ENCODE results near the gene AGER. TPM values are rescaled to one million over a fixed set of nuclear protein-coding genes. Genes with fewer than 3 reads are reported as not detected.
"Not testable (repeated sequence)": the region's sequence is repeated elsewhere in the genome, so short reads cannot be mapped to it uniquely, and the experiment has no call there.

AGER gene
- total RNA-seq, 1 donor from 2014 or later: 0.52 TPM

DNA sequence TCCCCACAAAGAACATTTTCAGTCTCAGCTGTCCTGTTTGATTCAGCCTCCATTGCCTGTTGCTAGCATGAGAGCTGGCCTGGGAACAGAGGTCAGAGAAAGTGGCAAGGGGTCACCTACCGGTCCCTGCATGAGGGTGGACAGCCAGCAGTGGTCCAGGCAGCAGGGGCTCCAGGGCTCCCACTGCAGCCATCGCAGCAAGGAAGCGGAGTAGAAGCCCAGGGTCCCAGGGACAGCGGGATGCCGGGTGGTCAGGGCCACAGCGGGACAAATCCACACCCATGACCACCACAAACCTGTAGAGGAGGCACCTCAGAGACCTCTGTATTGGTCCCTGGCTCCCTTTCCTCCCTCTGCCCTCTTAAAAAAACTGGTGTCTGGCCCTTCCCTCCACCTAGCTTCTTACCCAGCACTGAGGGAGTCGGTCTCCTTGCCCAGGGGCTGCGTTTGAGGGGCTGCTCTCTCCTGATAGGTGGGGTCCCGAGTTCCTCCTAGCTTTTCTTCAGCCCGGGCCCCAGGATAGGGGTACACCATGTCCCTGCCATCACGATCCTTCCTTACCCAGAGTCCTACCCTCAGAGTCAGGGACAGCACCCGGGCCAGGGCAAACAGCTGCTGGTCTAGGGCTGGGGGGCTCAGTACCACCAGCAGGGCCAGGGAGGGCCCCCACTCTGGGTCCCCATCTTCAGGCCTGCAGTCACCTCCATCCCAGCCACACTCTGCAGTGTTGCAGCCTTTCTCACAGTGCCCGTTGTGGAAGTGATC, 16.8 kb upstream of the AGER start:
- Histone ChIP-seq H3K9me3 (ENCODE audit: control insufficient read depth in 3 of 3, low read length in 3 of 3) (no peaks in the 10 kb centered on the region), H3K4me1 (ENCODE audit: control insufficient read depth in 3 of 3, insufficient read depth in 3 of 3, low read length in 3 of 3) (peaks cover 12 to 17% (median 13%) of the 10 kb centered on the region in 3 donors), H3K27ac (ENCODE audit: low read depth, low read length) (no peak overlapping the region), H3K36me3 (ENCODE audit: control insufficient read depth in 3 of 3, insufficient read depth in 3 of 3, low read length in 3 of 3) (no peaks in the 10 kb centered on the region), H3K4me3 (ENCODE audit: low read length in 3 of 3) (no peak overlapping the region), H3K9ac (ENCODE audit: low read depth in 1 of 3, low read length in 3 of 3) (no peak overlapping the region), H3K27me3 (ENCODE audit: control insufficient read depth in 3 of 3, insufficient read depth in 3 of 3, low read length in 3 of 3) (peaks cover 9 to 32% (median 19%) of the 10 kb centered on the region in 3 donors)

GRCh38 chr6:32198866-32199265, 14.8 kb upstream of the AGER start:
- Histone ChIP-seq H3K4me3 (ENCODE audit: low read length in 3 of 3) (no peak overlapping the region), H3K9me3 (ENCODE audit: control insufficient read depth in 3 of 3, low read length in 3 of 3) (no peaks in the 10 kb centered on the region), H3K27me3 (ENCODE audit: control insufficient read depth in 3 of 3, insufficient read depth in 3 of 3, low read length in 3 of 3) (peaks cover 7 to 25% (median 14%) of the 10 kb centered on the region in 3 donors), H3K4me1 (ENCODE audit: control insufficient read depth in 3 of 3, insufficient read depth in 3 of 3, low read length in 3 of 3) (peaks cover 20 to 31% (median 21%) of the 10 kb centered on the region in 3 donors), H3K9ac (ENCODE audit: low read depth in 1 of 3, low read length in 3 of 3) (no peak overlapping the region), H3K36me3 (ENCODE audit: control insufficient read depth in 3 of 3, insufficient read depth in 3 of 3, low read length in 3 of 3) (no peaks in the 10 kb centered on the region), H3K27ac (ENCODE audit: low read depth, low read length) (no peak overlapping the region)

- Histone ChIP-seq H3K36me3 (ENCODE audit: control insufficient read depth in 3 of 3, insufficient read depth in 3 of 3, low read length in 3 of 3) (no peaks in the 10 kb centered on the region), H3K27ac (ENCODE audit: low read depth, low read length) (no peak overlapping the region)
These were observed 14.3 kb upstream of the AGER start for GRCh38 chr6:32198345-32198696.

DNA sequence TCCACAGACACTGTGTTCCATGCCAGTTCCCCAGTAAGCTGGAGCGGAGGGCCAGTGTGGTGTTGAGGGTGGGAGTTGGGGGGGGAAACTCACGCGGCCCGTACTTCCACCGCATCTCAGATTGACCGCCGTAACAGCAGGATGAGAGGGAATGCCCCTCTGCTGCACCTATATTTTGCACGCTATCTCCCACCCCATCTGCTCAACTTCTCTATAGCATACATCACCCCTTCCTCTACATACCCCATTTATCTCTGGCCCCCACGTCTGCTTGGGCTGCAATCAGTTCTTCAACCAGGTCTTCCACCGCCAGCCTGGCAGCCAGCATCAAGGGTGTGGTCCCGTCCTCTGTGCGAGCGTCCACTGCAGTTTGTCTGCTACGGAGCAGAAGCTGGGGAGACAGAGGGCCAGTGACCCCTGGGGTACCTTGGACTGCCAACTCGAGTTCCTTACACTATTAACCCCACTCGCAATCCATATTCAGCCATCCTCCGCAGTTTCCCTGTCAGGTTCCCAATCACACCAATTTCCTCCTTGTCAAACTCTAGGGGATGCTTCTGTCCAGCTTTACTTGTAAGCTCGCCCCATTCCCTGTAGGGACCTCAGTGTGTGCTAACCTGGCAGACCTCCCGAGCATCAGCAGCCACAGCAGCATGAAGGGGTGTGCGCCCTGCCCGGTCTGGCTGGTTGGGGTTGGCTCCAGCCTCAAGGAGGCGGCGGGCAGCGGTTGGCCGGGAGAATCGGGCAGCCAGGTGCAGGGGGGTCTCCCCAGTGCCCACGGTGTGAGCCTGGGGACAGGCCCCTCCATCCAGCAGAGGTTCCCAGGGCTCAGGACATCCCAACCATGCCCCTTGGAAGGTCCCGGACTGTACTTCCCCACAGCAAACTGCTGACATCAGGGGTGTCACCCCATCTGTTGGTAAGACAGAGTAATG, 12.9 kb upstream of the AGER start:
- Histone ChIP-seq H3K27me3 (ENCODE audit: control insufficient read depth in 3 of 3, insufficient read depth in 3 of 3, low read length in 3 of 3) (peaks cover 7 to 14% (median 8%) of the 10 kb centered on the region in 3 donors), H3K4me1 (ENCODE audit: control insufficient read depth in 3 of 3, insufficient read depth in 3 of 3, low read length in 3 of 3) (peaks cover 24 to 34% (median 26%) of the 10 kb centered on the region in 3 donors), H3K36me3 (ENCODE audit: control insufficient read depth in 3 of 3, insufficient read depth in 3 of 3, low read length in 3 of 3) (no peaks in the 10 kb centered on the region), H3K9me3 (ENCODE audit: control insufficient read depth in 3 of 3, low read length in 3 of 3) (no peaks in the 10 kb centered on the region), H3K9ac (ENCODE audit: low read depth in 1 of 3, low read length in 3 of 3) (peak overlapping the region; percentile 99 to 100 (median 100)), H3K27ac (ENCODE audit: low read depth, low read length) (peak overlapping the region; percentile 98), H3K4me3 (ENCODE audit: low read length in 3 of 3) (peak overlapping the region; percentile 95 to 100 (median 99))

More at GRCh38 chr6:32198345-32198696, 14.3 kb upstream of the AGER start:
- no peak overlapping the region for H3K4me3 ChIP-seq (ENCODE audit: low read length in 3 of 3)
- peaks cover 7 to 20% (median 10%) of the 10 kb centered on the region in 3 donors for H3K27me3 ChIP-seq (ENCODE audit: control insufficient read depth in 3 of 3, insufficient read depth in 3 of 3, low read length in 3 of 3)
- H3K9ac ChIP-seq (ENCODE audit: low read depth in 1 of 3, low read length in 3 of 3): no peak overlapping the region
- H3K9me3 ChIP-seq (ENCODE audit: control insufficient read depth in 3 of 3, low read length in 3 of 3): no peaks in the 10 kb centered on the region
- peaks cover 20 to 31% (median 21%) of the 10 kb centered on the region in 3 donors for H3K4me1 ChIP-seq (ENCODE audit: control insufficient read depth in 3 of 3, insufficient read depth in 3 of 3, low read length in 3 of 3)

DNA sequence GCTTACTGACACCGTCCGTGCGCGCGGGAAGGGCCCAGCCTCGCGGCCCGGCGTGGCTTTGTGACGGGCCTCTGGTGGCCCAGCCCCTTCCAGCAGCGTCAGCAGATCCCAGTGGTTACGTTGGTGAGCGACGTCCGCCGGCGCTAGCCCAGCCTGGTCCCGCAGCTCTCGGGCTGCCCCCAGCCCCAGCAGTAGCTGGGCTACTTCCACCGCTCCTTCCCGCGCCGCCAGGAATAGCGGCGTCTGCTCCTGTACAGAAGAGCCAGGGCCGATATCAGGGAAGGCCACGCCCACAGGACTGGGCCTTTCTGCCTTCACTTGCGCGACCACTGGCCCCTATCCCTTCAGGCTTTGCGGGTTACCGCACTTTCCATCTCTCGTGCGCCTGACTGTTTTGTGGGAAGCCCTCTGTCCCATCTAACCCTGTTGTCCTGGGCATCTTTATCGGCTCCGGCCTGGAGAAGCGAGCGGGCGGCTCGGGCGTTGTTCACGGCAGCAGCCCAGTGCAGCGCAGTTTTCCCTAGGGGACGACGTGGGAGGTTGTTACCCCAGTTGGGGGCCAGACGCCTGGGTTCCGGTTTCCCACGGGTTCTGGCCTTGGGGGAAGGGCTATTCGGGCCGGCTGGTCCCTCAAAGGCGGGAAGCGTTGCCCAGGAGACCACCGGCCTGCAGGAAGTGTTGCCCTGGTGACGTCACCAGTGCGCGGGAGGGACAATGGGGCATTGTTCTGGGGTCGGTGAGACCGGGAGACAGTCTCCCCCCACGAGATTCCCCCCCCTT, 12.0 kb upstream of the AGER start:
- Histone ChIP-seq H3K27me3 (ENCODE audit: control insufficient read depth in 3 of 3, insufficient read depth in 3 of 3, low read length in 3 of 3) (peaks cover 5 to 7% (median 6%) of the 10 kb centered on the region in 3 donors), H3K27ac (ENCODE audit: low read depth, low read length) (peak overlapping the region; percentile 98), H3K9me3 (ENCODE audit: control insufficient read depth in 3 of 3, low read length in 3 of 3) (no peaks in the 10 kb centered on the region), H3K9ac (ENCODE audit: low read depth in 1 of 3, low read length in 3 of 3) (peak overlapping the region; percentile 99 to 100 (median 100)), H3K4me3 (ENCODE audit: low read length in 3 of 3) (peak overlapping the region; percentile 95 to 100 (median 99)), H3K36me3 (ENCODE audit: control insufficient read depth in 3 of 3, insufficient read depth in 3 of 3, low read length in 3 of 3) (no peaks in the 10 kb centered on the region), H3K4me1 (ENCODE audit: control insufficient read depth in 3 of 3, insufficient read depth in 3 of 3, low read length in 3 of 3) (peaks cover 24 to 41% (median 27%) of the 10 kb centered on the region in 3 donors)

DNA sequence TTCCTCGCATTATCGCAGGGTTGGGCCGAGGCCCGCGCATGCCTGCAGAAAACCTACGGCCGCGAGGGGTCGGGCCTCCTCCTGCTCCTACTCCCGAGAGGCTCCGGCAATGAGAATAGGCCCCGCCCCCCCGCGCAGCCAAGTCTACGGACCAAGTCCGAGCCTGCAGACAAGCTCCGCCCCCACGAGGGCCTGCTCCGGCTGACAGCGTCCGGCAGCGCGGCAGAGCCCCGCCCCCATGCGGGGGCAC, 11.5 kb upstream of the AGER start:
- H3K4me1 ChIP-seq (ENCODE audit: control insufficient read depth in 3 of 3, insufficient read depth in 3 of 3, low read length in 3 of 3): peaks cover 29 to 46% (median 32%) of the 10 kb centered on the region in 3 donors
- peak overlapping the region; percentile 98 for H3K27ac ChIP-seq (ENCODE audit: low read depth, low read length)
- H3K27me3 ChIP-seq (ENCODE audit: control insufficient read depth in 3 of 3, insufficient read depth in 3 of 3, low read length in 3 of 3): peaks cover 0 to 1% (median 1%) of the 10 kb centered on the region in 3 donors
- peak overlapping the region in 2 of 3 donors; percentile 99 to 100 for H3K4me3 ChIP-seq (ENCODE audit: low read length in 3 of 3)
- no peaks in the 10 kb centered on the region for H3K36me3 ChIP-seq (ENCODE audit: control insufficient read depth in 3 of 3, insufficient read depth in 3 of 3, low read length in 3 of 3)
- peak overlapping the region in 2 of 3 donors; percentile 99 to 100 for H3K9ac ChIP-seq (ENCODE audit: low read depth in 1 of 3, low read length in 3 of 3)
- H3K9me3 ChIP-seq (ENCODE audit: control insufficient read depth in 3 of 3, low read length in 3 of 3): no peaks in the 10 kb centered on the region

- no peaks in the 10 kb centered on the region for H3K27me3 ChIP-seq (ENCODE audit: control insufficient read depth in 3 of 3, insufficient read depth in 3 of 3, low read length in 3 of 3)
These were observed 11.0 kb upstream of the AGER start for GRCh38 chr6:32194825-32195651.

DNA sequence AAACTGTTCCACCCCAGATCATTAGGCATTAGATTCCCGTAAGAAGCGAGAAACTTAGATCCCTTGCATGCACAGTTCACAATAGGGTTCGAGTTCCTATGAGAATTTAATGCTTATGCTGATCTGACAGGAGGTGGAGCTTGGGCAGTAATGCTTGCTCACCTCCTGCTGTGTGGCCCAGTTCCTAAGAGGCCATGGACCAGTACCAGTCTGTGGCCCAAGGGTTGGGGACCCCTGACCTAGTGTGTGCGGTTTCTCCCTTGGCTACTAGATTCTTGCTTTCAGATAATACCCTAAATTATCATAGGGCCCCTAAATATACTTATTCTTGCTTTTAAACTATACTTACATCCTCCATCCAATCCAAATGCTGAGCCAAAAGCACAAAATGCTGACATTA, 10.3 kb upstream of the AGER start:
- H3K4me3 ChIP-seq (ENCODE audit: low read length in 3 of 3): peak overlapping the region in 1 of 3 donors; percentile 74
- peak overlapping the region in 2 of 3 donors; percentile 78 to 85 for H3K9ac ChIP-seq (ENCODE audit: low read depth in 1 of 3, low read length in 3 of 3)
- H3K27ac ChIP-seq (ENCODE audit: low read depth, low read length): peak overlapping the region; percentile 86

More at GRCh38 chr6:32194825-32195651, 11.0 kb upstream of the AGER start:
- Histone ChIP-seq H3K4me1 (ENCODE audit: control insufficient read depth in 3 of 3, insufficient read depth in 3 of 3, low read length in 3 of 3) (peaks cover 29 to 50% (median 36%) of the 10 kb centered on the region in 3 donors), H3K27ac (ENCODE audit: low read depth, low read length) (peak overlapping the region; percentile 86), H3K36me3 (ENCODE audit: control insufficient read depth in 3 of 3, insufficient read depth in 3 of 3, low read length in 3 of 3) (no peaks in the 10 kb centered on the region), H3K4me3 (ENCODE audit: low read length in 3 of 3) (peak overlapping the region; percentile 68 to 74 (median 74)), H3K9me3 (ENCODE audit: control insufficient read depth in 3 of 3, low read length in 3 of 3) (no peaks in the 10 kb centered on the region), H3K9ac (ENCODE audit: low read depth in 1 of 3, low read length in 3 of 3) (peak overlapping the region; percentile 78 to 86 (median 85))

DNA sequence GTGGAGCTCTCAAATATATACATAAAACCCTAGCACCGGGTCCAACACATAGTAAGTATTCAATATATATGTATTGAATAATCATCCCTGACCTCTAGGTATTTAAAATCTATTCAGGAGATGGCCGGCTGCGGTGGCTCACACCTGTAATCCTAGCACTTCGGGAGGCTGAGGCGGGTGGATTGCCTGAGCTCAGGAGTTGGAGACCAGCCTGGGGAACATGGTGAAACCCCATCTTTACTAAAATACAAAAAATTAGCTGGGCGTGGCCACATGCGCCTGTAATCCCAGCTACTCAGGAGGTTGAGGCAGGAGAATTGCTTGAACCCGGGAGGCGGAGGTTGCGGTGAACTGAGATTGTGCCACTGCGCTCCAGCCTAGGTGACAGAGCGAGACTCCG, 9.0 kb upstream of the AGER start:
- H3K27me3 ChIP-seq (ENCODE audit: control insufficient read depth in 3 of 3, insufficient read depth in 3 of 3, low read length in 3 of 3); H3K4me3 ChIP-seq (ENCODE audit: low read length in 3 of 3); H3K36me3 ChIP-seq (ENCODE audit: control insufficient read depth in 3 of 3, insufficient read depth in 3 of 3, low read length in 3 of 3); H3K9me3 ChIP-seq (ENCODE audit: control insufficient read depth in 3 of 3, low read length in 3 of 3): not testable (repeated sequence)
- peaks cover 41 to 61% (median 49%) of the 10 kb centered on the region in 3 donors for H3K4me1 ChIP-seq (ENCODE audit: control insufficient read depth in 3 of 3, insufficient read depth in 3 of 3, low read length in 3 of 3)
- H3K9ac ChIP-seq (ENCODE audit: low read depth in 1 of 3, low read length in 3 of 3): peak overlapping the region in 2 of 3 donors; percentile 40 to 57
- H3K27ac ChIP-seq (ENCODE audit: low read depth, low read length): peak overlapping the region; percentile 97

More for the DNA sequence above, 10.3 kb upstream of the AGER start:
- Histone ChIP-seq H3K36me3 (ENCODE audit: control insufficient read depth in 3 of 3, insufficient read depth in 3 of 3, low read length in 3 of 3) (no peaks in the 10 kb centered on the region), H3K27me3 (ENCODE audit: control insufficient read depth in 3 of 3, insufficient read depth in 3 of 3, low read length in 3 of 3) (no peaks in the 10 kb centered on the region), H3K9me3 (ENCODE audit: control insufficient read depth in 3 of 3, low read length in 3 of 3) (no peaks in the 10 kb centered on the region), H3K4me1 (ENCODE audit: control insufficient read depth in 3 of 3, insufficient read depth in 3 of 3, low read length in 3 of 3) (peaks cover 29 to 50% (median 36%) of the 10 kb centered on the region in 3 donors)

Measured in skeletal muscle tissue (tissue), 4 donors.